Hepatocyte (in vitro differentiated cells): ENCODE measurements around the gene NGEF.

Experiments used
- EZH2 ChIP-seq: fragments of 200-600 bp; sonication (generic); IDR thresholded peaks from 2 replicates; pipeline ENCODE4 v1.6.1; 2016; ENCODE audit warnings: antibody characterized with exemption, mild to moderate bottlenecking, borderline replicate concordance
- TF ChIP-seq, protein P1 (sequence below): fragments of 200-600 bp; sonication (generic); IDR thresholded peaks from 2 replicates; pipeline ENCODE4 v1.5.1; 2016; ENCODE audit warnings: antibody characterized with exemption, mild to moderate bottlenecking; ENCODE audit not compliant: poor library complexity

- TF ChIP-seq, protein P1, sequence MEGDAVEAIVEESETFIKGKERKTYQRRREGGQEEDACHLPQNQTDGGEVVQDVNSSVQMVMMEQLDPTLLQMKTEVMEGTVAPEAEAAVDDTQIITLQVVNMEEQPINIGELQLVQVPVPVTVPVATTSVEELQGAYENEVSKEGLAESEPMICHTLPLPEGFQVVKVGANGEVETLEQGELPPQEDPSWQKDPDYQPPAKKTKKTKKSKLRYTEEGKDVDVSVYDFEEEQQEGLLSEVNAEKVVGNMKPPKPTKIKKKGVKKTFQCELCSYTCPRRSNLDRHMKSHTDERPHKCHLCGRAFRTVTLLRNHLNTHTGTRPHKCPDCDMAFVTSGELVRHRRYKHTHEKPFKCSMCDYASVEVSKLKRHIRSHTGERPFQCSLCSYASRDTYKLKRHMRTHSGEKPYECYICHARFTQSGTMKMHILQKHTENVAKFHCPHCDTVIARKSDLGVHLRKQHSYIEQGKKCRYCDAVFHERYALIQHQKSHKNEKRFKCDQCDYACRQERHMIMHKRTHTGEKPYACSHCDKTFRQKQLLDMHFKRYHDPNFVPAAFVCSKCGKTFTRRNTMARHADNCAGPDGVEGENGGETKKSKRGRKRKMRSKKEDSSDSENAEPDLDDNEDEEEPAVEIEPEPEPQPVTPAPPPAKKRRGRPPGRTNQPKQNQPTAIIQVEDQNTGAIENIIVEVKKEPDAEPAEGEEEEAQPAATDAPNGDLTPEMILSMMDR, result no peak
- no peak for TF ChIP-seq EZH2
These were observed 48.8 kb upstream of the NGEF start for GRCh38 chr2:233061591-233062450.
